ENCODE data around the gene PMEL. TPM values are rescaled to one million over a fixed set of nuclear protein-coding genes. Genes with fewer than 3 reads are reported as not detected.

PMEL gene
- total and polyA plus RNA-seq, 2 donors from 2014 or later = 1.7 to 3.5 TPM

DNA sequence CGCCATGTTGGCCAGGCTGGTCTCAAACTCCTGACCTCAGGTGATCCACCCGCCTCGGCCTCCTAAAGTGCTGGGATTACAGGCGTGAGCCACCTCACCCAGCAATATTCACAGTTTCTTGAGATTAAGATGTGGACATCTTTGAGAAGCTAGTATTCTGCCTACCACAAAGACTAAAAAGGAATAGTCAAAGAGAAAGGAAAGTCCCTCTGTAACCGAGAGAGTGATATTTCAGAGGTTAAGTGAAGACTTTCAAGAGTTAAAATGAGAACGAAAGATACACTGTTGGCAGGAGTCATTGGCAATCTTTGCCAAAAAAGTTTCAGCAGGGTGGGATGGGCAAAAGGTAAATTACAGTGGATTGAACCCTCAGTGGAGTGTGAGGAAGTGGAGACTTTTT is 19.3 kb downstream of the PMEL start:
- Histone ChIP-seq H3K4me3 (ENCODE audit: low read length in 3 of 3) (no peak overlapping the region), H3K27ac (ENCODE audit: low read depth in 2 of 2, low read length in 2 of 2) (no peak overlapping the region), H3K27me3 (ENCODE audit: control insufficient read depth, insufficient read depth, low read length) (no peaks in the 10 kb centered on the region), H3K9ac (ENCODE audit: low read length in 3 of 3) (no peak overlapping the region), H3K4me1 (ENCODE audit: control insufficient read depth in 2 of 3, insufficient read depth in 2 of 3, low read depth in 1 of 3, low read length in 3 of 3) (no peaks in the 10 kb centered on the region), H3K36me3 (ENCODE audit: control insufficient read depth in 2 of 3, insufficient read depth in 3 of 3, low read length in 3 of 3) (no peaks in the 10 kb centered on the region), H3K9me3 (ENCODE audit: control insufficient read depth in 2 of 3, insufficient read depth in 1 of 3, low read length in 3 of 3) (no peaks in the 10 kb centered on the region)
- intact Hi-C loops (cut with DNase I) = no loop called here
- FAIRE-seq = no peak
- TF ChIP-seq, protein P1, sequence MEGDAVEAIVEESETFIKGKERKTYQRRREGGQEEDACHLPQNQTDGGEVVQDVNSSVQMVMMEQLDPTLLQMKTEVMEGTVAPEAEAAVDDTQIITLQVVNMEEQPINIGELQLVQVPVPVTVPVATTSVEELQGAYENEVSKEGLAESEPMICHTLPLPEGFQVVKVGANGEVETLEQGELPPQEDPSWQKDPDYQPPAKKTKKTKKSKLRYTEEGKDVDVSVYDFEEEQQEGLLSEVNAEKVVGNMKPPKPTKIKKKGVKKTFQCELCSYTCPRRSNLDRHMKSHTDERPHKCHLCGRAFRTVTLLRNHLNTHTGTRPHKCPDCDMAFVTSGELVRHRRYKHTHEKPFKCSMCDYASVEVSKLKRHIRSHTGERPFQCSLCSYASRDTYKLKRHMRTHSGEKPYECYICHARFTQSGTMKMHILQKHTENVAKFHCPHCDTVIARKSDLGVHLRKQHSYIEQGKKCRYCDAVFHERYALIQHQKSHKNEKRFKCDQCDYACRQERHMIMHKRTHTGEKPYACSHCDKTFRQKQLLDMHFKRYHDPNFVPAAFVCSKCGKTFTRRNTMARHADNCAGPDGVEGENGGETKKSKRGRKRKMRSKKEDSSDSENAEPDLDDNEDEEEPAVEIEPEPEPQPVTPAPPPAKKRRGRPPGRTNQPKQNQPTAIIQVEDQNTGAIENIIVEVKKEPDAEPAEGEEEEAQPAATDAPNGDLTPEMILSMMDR (IDR thresholded peaks at IDR 0.05; ENCODE audit: borderline replicate concordance, extremely low read depth, insufficient read depth) = no peak
- no peak for DNase-seq

DNA sequence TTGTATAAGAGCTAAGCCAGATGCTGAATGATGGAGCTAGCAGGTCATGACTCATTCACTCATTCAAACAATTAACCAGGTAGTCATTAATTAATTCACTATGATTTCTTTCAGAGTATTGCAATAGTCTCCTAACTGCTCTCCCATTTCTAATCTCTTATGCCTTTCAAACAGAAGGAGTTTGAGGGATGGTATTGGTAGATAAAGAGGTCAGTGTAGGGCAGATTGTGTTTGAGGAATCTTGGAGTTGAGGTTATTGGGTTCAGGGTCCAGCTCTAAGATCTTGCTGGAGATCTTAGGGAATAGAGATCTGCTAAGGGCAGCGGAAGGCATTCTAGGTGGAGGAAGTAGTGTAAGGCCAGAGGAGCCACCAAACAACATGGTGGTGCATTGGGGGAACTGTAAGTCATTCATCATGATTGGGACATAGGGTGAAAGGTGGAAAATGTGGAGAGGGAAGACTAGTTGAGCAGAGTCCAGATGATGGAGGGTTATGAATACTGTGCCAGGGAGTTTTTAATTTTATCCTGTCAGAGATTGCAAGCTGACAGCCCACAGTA is 23.2 kb downstream of the PMEL start:
- Histone ChIP-seq H3K36me3 (ENCODE audit: control insufficient read depth in 2 of 3, insufficient read depth in 3 of 3, low read length in 3 of 3) (no peaks in the 10 kb centered on the region), H3K27me3 (ENCODE audit: control insufficient read depth, insufficient read depth, low read length) (no peaks in the 10 kb centered on the region), H3K9me3 (ENCODE audit: control insufficient read depth in 2 of 3, insufficient read depth in 1 of 3, low read length in 3 of 3) (no peaks in the 10 kb centered on the region), H3K9ac (ENCODE audit: low read length in 3 of 3) (no peak overlapping the region), H3K4me1 (ENCODE audit: control insufficient read depth in 2 of 3, insufficient read depth in 2 of 3, low read depth in 1 of 3, low read length in 3 of 3) (peaks cover 0 to 7% (median 0%) of the 10 kb centered on the region in 3 donors), H3K27ac (ENCODE audit: low read depth in 2 of 2, low read length in 2 of 2) (no peak overlapping the region), H3K4me3 (ENCODE audit: low read length in 3 of 3) (no peak overlapping the region)
- FAIRE-seq (no peak), DNase-seq (no peak)
- intact Hi-C loops (cut with DNase I) = no loop called here
- TF ChIP-seq, protein P1 (IDR thresholded peaks at IDR 0.05; ENCODE audit: borderline replicate concordance, extremely low read depth, insufficient read depth) = no peak

DNA sequence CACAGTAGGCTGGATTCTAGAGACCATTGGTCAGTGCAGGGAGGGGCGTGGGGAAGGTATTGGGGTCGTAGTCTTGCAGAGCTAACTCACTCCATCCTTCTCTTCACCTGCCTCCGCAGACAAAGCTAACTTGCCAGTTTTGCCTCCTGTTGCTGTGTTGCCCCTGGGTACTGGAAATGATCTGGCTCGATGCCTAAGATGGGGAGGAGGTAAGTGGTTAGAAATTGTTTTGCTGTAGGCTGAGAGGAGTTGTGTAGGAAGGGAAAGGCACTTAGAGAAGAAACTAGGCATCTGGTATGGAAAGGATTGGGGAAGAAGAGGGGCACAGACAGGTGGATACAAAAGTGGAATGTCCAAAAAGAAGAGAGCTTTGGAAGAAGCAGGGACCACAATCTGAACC is 23.8 kb downstream of the PMEL start:
- H3K27me3 ChIP-seq (ENCODE audit: control insufficient read depth, insufficient read depth, low read length) = no peaks in the 10 kb centered on the region
- H3K4me3 ChIP-seq (ENCODE audit: low read length in 3 of 3) = no peak overlapping the region
- no peak overlapping the region for H3K9ac ChIP-seq (ENCODE audit: low read length in 3 of 3)
- H3K27ac ChIP-seq (ENCODE audit: low read depth in 2 of 2, low read length in 2 of 2) = no peak overlapping the region
- no peaks in the 10 kb centered on the region for H3K36me3 ChIP-seq (ENCODE audit: control insufficient read depth in 2 of 3, insufficient read depth in 3 of 3, low read length in 3 of 3)
- DNase-seq (no peak), FAIRE-seq (no peak)
- intact Hi-C loops (cut with DNase I) = no loop called here
- H3K4me1 ChIP-seq (ENCODE audit: control insufficient read depth in 2 of 3, insufficient read depth in 2 of 3, low read depth in 1 of 3, low read length in 3 of 3) = peaks cover 0 to 7% (median 0%) of the 10 kb centered on the region in 3 donors
- TF ChIP-seq, protein P1 (IDR thresholded peaks at IDR 0.05; ENCODE audit: borderline replicate concordance, extremely low read depth, insufficient read depth) = no peak
- no peaks in the 10 kb centered on the region for H3K9me3 ChIP-seq (ENCODE audit: control insufficient read depth in 2 of 3, insufficient read depth in 1 of 3, low read length in 3 of 3)
